Breast epithelium (tissue), 3 donors: ENCODE results near the gene FBXL4.

ENCODE experiments used
- CTCF ChIP-seq, 3 donors: fragments of 450-650 bp; IDR thresholded peaks; one replicate each; pipeline ENCODE4 v1.5.1; 2016 to 2017; ENCODE audit warnings: antibody characterized with exemption in 3 of 3, mild to moderate bottlenecking in 3 of 3, moderate library complexity in 3 of 3
- POLR2A ChIP-seq: fragments of 450-650 bp; IDR thresholded peaks from one replicate; pipeline ENCODE4 v1.6.1; 2016; ENCODE audit warnings: antibody characterized with exemption, mild to moderate bottlenecking, moderate library complexity
- POLR2AphosphoS5 ChIP-seq, 3 donors: sonication (generic); formaldehyde crosslinking; IDR thresholded peaks; one replicate each; pipeline ENCODE4 v1.6.1; 2017; ENCODE audit warnings: antibody characterized with exemption in 3 of 3

- TF ChIP-seq CTCF (IDR thresholded peaks at IDR 0.05) = no peak
- no peak for TF ChIP-seq POLR2A
- TF ChIP-seq POLR2AphosphoS5 (IDR thresholded peaks at IDR 0.05) = no peak
These were observed 33.1 kb upstream of the FBXL4 start for GRCh38 chr6:98980819-98981218.
